Fibroblast of villous mesenchyme (primary cell): ENCODE measurements around the gene SKIDA1. TPM values are rescaled to one million over a fixed set of nuclear protein-coding genes. Genes with fewer than 3 reads are reported as not detected.
"Not testable (repeated sequence)": the region's sequence is repeated elsewhere in the genome, so short reads cannot be mapped to it uniquely, and the experiment has no call there.

Source experiments
- DNase-seq: peaks from one replicate; pipeline ENCODE4 v3.0.0-alpha.2; 2010; ENCODE audit warnings: low read depth
- H3K4me3 ChIP-seq: 2 replicates; pipeline ENCODE4 v1.5.1; 2011; ENCODE audit warnings: low read depth, mild to moderate bottlenecking, low read length
- CTCF ChIP-seq: IDR thresholded peaks from 2 replicates; pipeline ENCODE4 v1.5.1; 2012; ENCODE audit warnings: low read depth, mild to moderate bottlenecking, low read length; ENCODE audit not compliant: insufficient read depth
- total RNA-seq: library from RNA; depleted of rRNA; stranded (reverse); fragments of >200 nt; gene quantifications from 2 replicates; pipeline ENCODE4 v1.2.3, GENCODE V29; 2012

The SKIDA1 gene
- total RNA-seq: 0.32 and 0.43 TPM in 2 replicates

- DNase-seq: peak; percentile 93
- no peak for TF ChIP-seq CTCF
- peak within 1 kb of the TSS; percentile 72 for H3K4me3 ChIP-seq
These were observed at the start of gene SKIDA1 for GRCh38 chr10:21525367-21526187. Gene SKIDA1, minus strand, starts transcription at chr10:21525682. Its CDS starts 7,860 bp downstream, at chr10:21517822.

GRCh38 chr10:21574514-21574913, 49.0 kb upstream of the SKIDA1 start:
- not testable (repeated sequence) for H3K4me3 ChIP-seq, DNase-seq

GRCh38 chr10:21572578-21572977, 47.1 kb upstream of the SKIDA1 start:
- H3K4me3 ChIP-seq: no peak overlapping the region
- peak; percentile 78 for DNase-seq
- TF ChIP-seq CTCF: no peak

GRCh38 chr10:21570761-21571521, 45.5 kb upstream of the SKIDA1 start:
- H3K4me3 ChIP-seq: no peak overlapping the region
- TF ChIP-seq CTCF: no peak

GRCh38 chr10:21558984-21559383, 33.5 kb upstream of the SKIDA1 start:
- not testable (repeated sequence) for DNase-seq

More at GRCh38 chr10:21570761-21571521, 45.5 kb upstream of the SKIDA1 start:
- DNase-seq: no peak

GRCh38 chr10:21556527-21556926, 31.0 kb upstream of the SKIDA1 start:
- no peak overlapping the region for H3K4me3 ChIP-seq
- no peak for DNase-seq
- TF ChIP-seq CTCF: no peak

More at GRCh38 chr10:21558984-21559383, 33.5 kb upstream of the SKIDA1 start:
- H3K4me3 ChIP-seq: not testable (repeated sequence)

- no peak for DNase-seq
- TF ChIP-seq CTCF: no peak
- no peak overlapping the region for H3K4me3 ChIP-seq
These were observed 27.2 kb upstream of the SKIDA1 start for GRCh38 chr10:21552638-21553037.
